ENCODE results near the gene C2CD4C.

- TF ChIP-seq EZH2 (IDR thresholded peaks at IDR 0.05; ENCODE audit: low read length), result no peak
- TF ChIP-seq, protein P1, sequence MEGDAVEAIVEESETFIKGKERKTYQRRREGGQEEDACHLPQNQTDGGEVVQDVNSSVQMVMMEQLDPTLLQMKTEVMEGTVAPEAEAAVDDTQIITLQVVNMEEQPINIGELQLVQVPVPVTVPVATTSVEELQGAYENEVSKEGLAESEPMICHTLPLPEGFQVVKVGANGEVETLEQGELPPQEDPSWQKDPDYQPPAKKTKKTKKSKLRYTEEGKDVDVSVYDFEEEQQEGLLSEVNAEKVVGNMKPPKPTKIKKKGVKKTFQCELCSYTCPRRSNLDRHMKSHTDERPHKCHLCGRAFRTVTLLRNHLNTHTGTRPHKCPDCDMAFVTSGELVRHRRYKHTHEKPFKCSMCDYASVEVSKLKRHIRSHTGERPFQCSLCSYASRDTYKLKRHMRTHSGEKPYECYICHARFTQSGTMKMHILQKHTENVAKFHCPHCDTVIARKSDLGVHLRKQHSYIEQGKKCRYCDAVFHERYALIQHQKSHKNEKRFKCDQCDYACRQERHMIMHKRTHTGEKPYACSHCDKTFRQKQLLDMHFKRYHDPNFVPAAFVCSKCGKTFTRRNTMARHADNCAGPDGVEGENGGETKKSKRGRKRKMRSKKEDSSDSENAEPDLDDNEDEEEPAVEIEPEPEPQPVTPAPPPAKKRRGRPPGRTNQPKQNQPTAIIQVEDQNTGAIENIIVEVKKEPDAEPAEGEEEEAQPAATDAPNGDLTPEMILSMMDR (optimal IDR thresholded peaks at IDR 0.05 in 1 of 3, IDR thresholded peaks at IDR 0.05 in 1 of 3, conservative IDR thresholded peaks at IDR 0.05 in 1 of 3; ENCODE audit: extremely low read depth in 1 of 3, insufficient read depth in 2 of 3, low read length in 3 of 3), result no peak
Measured at GRCh38 chr19:376111-376470, 32.9 kb downstream of the C2CD4C start.

Measured in keratinocyte (primary cell).